HL-60 (cell line): Measurements from ENCODE around the gene PSMA7.

Source experiments
- GABPA ChIP-seq: IDR thresholded peaks from 2 replicates; pipeline ENCODE4 v1.6.1; 2012; ENCODE audit warnings: low read depth
- POLR2AphosphoS5 ChIP-seq: IDR thresholded peaks from 2 replicates; pipeline ENCODE4 v1.6.1; 2012; ENCODE audit warnings: low read depth
- TF ChIP-seq, protein P1 (sequence below): IDR thresholded peaks from one replicate; pipeline ENCODE4 v1.5.1; 2011; ENCODE audit warnings: low read length, control low read depth, inconsistent platforms; ENCODE audit not compliant: insufficient read depth
- TF ChIP-seq, protein P2 (sequence below): IDR thresholded peaks from 2 replicates; pipeline ENCODE4 v1.6.1; 2012; ENCODE audit warnings: low read depth; ENCODE audit not compliant: insufficient replicate concordance

DNA sequence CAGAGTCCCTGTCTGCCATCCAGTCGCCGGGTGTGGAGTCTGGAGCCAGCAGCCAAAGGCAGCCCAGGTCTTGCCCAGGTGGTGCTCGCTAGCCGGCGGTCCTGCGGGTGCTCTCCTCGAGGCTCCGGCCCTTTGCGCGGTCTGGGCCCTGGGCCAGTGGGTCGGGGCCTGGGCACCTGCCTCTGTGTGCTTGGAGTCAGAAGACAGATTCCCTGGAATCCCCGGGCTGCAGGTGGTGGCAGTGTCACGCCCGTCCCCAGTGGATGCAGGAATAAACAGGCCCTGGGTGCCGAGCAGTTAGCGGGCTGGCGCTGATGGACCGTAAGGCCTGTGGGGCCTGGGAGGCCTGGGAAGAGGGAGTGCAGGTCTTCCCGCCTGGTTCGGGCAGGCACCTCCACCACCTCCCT, 5.7 kb upstream of the PSMA7 start:
- TF ChIP-seq, protein P1, sequence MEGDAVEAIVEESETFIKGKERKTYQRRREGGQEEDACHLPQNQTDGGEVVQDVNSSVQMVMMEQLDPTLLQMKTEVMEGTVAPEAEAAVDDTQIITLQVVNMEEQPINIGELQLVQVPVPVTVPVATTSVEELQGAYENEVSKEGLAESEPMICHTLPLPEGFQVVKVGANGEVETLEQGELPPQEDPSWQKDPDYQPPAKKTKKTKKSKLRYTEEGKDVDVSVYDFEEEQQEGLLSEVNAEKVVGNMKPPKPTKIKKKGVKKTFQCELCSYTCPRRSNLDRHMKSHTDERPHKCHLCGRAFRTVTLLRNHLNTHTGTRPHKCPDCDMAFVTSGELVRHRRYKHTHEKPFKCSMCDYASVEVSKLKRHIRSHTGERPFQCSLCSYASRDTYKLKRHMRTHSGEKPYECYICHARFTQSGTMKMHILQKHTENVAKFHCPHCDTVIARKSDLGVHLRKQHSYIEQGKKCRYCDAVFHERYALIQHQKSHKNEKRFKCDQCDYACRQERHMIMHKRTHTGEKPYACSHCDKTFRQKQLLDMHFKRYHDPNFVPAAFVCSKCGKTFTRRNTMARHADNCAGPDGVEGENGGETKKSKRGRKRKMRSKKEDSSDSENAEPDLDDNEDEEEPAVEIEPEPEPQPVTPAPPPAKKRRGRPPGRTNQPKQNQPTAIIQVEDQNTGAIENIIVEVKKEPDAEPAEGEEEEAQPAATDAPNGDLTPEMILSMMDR, result no peak
- no peak for TF ChIP-seq POLR2AphosphoS5
- TF ChIP-seq, protein P2, sequence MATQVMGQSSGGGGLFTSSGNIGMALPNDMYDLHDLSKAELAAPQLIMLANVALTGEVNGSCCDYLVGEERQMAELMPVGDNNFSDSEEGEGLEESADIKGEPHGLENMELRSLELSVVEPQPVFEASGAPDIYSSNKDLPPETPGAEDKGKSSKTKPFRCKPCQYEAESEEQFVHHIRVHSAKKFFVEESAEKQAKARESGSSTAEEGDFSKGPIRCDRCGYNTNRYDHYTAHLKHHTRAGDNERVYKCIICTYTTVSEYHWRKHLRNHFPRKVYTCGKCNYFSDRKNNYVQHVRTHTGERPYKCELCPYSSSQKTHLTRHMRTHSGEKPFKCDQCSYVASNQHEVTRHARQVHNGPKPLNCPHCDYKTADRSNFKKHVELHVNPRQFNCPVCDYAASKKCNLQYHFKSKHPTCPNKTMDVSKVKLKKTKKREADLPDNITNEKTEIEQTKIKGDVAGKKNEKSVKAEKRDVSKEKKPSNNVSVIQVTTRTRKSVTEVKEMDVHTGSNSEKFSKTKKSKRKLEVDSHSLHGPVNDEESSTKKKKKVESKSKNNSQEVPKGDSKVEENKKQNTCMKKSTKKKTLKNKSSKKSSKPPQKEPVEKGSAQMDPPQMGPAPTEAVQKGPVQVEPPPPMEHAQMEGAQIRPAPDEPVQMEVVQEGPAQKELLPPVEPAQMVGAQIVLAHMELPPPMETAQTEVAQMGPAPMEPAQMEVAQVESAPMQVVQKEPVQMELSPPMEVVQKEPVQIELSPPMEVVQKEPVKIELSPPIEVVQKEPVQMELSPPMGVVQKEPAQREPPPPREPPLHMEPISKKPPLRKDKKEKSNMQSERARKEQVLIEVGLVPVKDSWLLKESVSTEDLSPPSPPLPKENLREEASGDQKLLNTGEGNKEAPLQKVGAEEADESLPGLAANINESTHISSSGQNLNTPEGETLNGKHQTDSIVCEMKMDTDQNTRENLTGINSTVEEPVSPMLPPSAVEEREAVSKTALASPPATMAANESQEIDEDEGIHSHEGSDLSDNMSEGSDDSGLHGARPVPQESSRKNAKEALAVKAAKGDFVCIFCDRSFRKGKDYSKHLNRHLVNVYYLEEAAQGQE, result no peak
- TF ChIP-seq GABPA, result no peak
